SK-N-SH (cell line): Measurements from ENCODE around the gene SIRPB1. TPM values are rescaled to one million over a fixed set of nuclear protein-coding genes. Genes with fewer than 3 reads are reported as not detected.
"Not testable (repeated sequence)": the region's sequence is repeated elsewhere in the genome, so short reads cannot be mapped to it uniquely, and the experiment has no call there.

Experiments used
- CTCF ChIA-PET: fragments of 300-600, 350-600 bp; formaldehyde crosslinking; extraction: SDS; loops from one replicate; lab custom pipeline; 2021; lab: Yijun Ruan, JAX
- POLR2A ChIA-PET: fragments of 350-600 bp; sonication (Branson Sonifier 250); formaldehyde crosslinking; extraction: SDS; loops from one replicate; lab custom pipeline; 2020; ENCODE audit warnings: antibody characterized with exemption, inconsistent platforms; lab: Yijun Ruan, JAX
- DNase-seq: peaks from one replicate; pipeline ENCODE4 v3.0.0; 2012
- H2AFZ ChIP-seq: fragments of 200-600 bp; sonication (generic); 2 replicates; pipeline ENCODE4 v1.8.1; 2016; ENCODE audit warnings: antibody characterized with exemption, mild to moderate bottlenecking, low read depth
- H3F3A ChIP-seq: fragments of 200-600 bp; sonication (generic); replicated peaks from 2 replicates; pipeline ENCODE3; 2016; ENCODE audit warnings: antibody characterized with exemption, mild to moderate bottlenecking; ENCODE audit not compliant: insufficient read depth
- H3K27ac ChIP-seq, 2 experiments: fragments of 200-500 bp in 1 of 2; fragments of 200-600 bp in 1 of 2; sonication (Bioruptor generic) in 1 of 2; sonication (generic), shearing (Covaris generic) in 1 of 2; 2 replicates each; pipeline versions ENCODE4 v1.5.1 to v1.6.1; 2014 to 2016; ENCODE audit warnings: low read depth in 2 of 2, inconsistent platforms in 1 of 2, low read length in 1 of 2, mild to moderate bottlenecking in 1 of 2, mixed read lengths in 1 of 2
- H3K27me3 ChIP-seq: fragments of 200-600 bp; sonication (generic), shearing (Covaris generic); 2 replicates; pipeline ENCODE4 v1.6.1; 2016; ENCODE audit warnings: mixed run types; ENCODE audit not compliant: insufficient read depth
- H3K36me3 ChIP-seq, 2 experiments: fragments of 200-500 bp in 1 of 2; fragments of 200-600 bp in 1 of 2; sonication (Bioruptor generic) in 1 of 2; sonication (generic) in 1 of 2; replicated peaks in 1 of 2; 2 replicates each; pipeline versions ENCODE3 to v1.5.1; 2014 to 2016; ENCODE audit warnings: low read length in 1 of 2, mild to moderate bottlenecking in 1 of 2; ENCODE audit not compliant: insufficient read depth in 2 of 2, control insufficient read depth in 1 of 2
- H3K4me1 ChIP-seq, 2 experiments: fragments of 200-500 bp in 1 of 2; fragments of 200-600 bp in 1 of 2; sonication (Bioruptor generic) in 1 of 2; sonication (generic), shearing (Covaris generic) in 1 of 2; 2 replicates each; pipeline versions ENCODE4 v1.5.1 to v1.6.1; 2014 to 2016; ENCODE audit warnings: low read depth in 1 of 2, low read length in 1 of 2, mixed run types in 1 of 2; ENCODE audit not compliant: insufficient read depth in 2 of 2, control insufficient read depth in 1 of 2
- H3K4me2 ChIP-seq: fragments of 200-600 bp; sonication (generic), shearing (Covaris generic); 2 replicates; pipeline ENCODE4 v1.6.1; 2017; ENCODE audit warnings: mixed run types
- H3K4me3 ChIP-seq, 2 experiments: fragments of 200-500 bp in 1 of 2; fragments of 200-600 bp in 1 of 2; sonication (Bioruptor generic) in 1 of 2; sonication (generic), shearing (Covaris generic) in 1 of 2; 2 replicates each; pipeline versions ENCODE4 v1.5.1 to v1.8.1; 2014 to 2016; ENCODE audit warnings: low read depth in 2 of 2, inconsistent platforms in 1 of 2, low read length in 1 of 2, mild to moderate bottlenecking in 1 of 2, mixed read lengths in 1 of 2, moderate library complexity in 1 of 2
- H3K79me2 ChIP-seq: fragments of 200-600 bp; sonication (generic); 2 replicates; pipeline ENCODE4 v1.8.1; 2017; ENCODE audit warnings: mild to moderate bottlenecking; ENCODE audit not compliant: insufficient read depth
- H3K9ac ChIP-seq: fragments of 200-600 bp; sonication (generic); 2 replicates; pipeline ENCODE4 v1.6.1; 2017; ENCODE audit warnings: mixed run types
- H3K9me2 ChIP-seq: fragments of 200-600 bp; sonication (generic); 2 replicates; pipeline ENCODE4 v1.6.1; 2017; ENCODE audit warnings: mixed run types
- H3K9me3 ChIP-seq: fragments of 200-600 bp; sonication (generic); 2 replicates; pipeline ENCODE4 v1.6.1; 2017; ENCODE audit warnings: mixed run types, mild to moderate bottlenecking, moderate library complexity
- H4K20me1 ChIP-seq: fragments of 200-600 bp; sonication (generic); 2 replicates; pipeline ENCODE4 v1.6.1; 2017; ENCODE audit warnings: mild to moderate bottlenecking, mixed run types; ENCODE audit not compliant: insufficient read depth
- WGBS: methylation state at CpG from one replicate; pipeline ENCODE4 v1.1.6; 2017; ENCODE audit warnings: low lambda C conversion rate; 5-methylcytosine and 5-hydroxymethylcytosine counted together
- polyA plus RNA-seq, 3 experiments: library from polyadenylated mRNA; depleted of rRNA; stranded (reverse); fragments of >200 nt; gene quantifications; 2 replicates each; pipeline ENCODE4 v1.2.3, GENCODE V29; 2012
- TF ChIP-seq, protein P1 (sequence below): IDR thresholded peaks from 2 replicates; pipeline ENCODE4 v1.6.1; 2012; ENCODE audit warnings: mild to moderate bottlenecking, low read depth, low read length, moderate library complexity
- TF ChIP-seq, protein P2 (sequence below): IDR thresholded peaks from 2 replicates; pipeline ENCODE4 v1.4.0; 2012; ENCODE audit warnings: low read depth, borderline replicate concordance
- TF ChIP-seq, protein P3 (sequence below): fragments of 150-350 bp; IDR thresholded peaks from 2 replicates; pipeline ENCODE4 v1.6.1; 2016; ENCODE audit warnings: mild to moderate bottlenecking, low read depth, low read length
- TF ChIP-seq, protein P4 (sequence below): fragments of 200-600 bp; sonication (generic); IDR thresholded peaks from 2 replicates; pipeline ENCODE4 v1.6.1; 2017; ENCODE audit warnings: antibody characterized with exemption, mild to moderate bottlenecking, moderate library complexity

Gene SIRPB1
- polyA plus RNA-seq, 1 of the 3 experiments (the other 2 are of a cell fraction), result 0.53 TPM

- TF ChIP-seq, protein P1, sequence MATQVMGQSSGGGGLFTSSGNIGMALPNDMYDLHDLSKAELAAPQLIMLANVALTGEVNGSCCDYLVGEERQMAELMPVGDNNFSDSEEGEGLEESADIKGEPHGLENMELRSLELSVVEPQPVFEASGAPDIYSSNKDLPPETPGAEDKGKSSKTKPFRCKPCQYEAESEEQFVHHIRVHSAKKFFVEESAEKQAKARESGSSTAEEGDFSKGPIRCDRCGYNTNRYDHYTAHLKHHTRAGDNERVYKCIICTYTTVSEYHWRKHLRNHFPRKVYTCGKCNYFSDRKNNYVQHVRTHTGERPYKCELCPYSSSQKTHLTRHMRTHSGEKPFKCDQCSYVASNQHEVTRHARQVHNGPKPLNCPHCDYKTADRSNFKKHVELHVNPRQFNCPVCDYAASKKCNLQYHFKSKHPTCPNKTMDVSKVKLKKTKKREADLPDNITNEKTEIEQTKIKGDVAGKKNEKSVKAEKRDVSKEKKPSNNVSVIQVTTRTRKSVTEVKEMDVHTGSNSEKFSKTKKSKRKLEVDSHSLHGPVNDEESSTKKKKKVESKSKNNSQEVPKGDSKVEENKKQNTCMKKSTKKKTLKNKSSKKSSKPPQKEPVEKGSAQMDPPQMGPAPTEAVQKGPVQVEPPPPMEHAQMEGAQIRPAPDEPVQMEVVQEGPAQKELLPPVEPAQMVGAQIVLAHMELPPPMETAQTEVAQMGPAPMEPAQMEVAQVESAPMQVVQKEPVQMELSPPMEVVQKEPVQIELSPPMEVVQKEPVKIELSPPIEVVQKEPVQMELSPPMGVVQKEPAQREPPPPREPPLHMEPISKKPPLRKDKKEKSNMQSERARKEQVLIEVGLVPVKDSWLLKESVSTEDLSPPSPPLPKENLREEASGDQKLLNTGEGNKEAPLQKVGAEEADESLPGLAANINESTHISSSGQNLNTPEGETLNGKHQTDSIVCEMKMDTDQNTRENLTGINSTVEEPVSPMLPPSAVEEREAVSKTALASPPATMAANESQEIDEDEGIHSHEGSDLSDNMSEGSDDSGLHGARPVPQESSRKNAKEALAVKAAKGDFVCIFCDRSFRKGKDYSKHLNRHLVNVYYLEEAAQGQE, result no peak
- TF ChIP-seq, protein P2, sequence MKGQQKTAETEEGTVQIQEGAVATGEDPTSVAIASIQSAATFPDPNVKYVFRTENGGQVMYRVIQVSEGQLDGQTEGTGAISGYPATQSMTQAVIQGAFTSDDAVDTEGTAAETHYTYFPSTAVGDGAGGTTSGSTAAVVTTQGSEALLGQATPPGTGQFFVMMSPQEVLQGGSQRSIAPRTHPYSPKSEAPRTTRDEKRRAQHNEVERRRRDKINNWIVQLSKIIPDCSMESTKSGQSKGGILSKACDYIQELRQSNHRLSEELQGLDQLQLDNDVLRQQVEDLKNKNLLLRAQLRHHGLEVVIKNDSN, result no peak
- TF ChIP-seq, protein P3, sequence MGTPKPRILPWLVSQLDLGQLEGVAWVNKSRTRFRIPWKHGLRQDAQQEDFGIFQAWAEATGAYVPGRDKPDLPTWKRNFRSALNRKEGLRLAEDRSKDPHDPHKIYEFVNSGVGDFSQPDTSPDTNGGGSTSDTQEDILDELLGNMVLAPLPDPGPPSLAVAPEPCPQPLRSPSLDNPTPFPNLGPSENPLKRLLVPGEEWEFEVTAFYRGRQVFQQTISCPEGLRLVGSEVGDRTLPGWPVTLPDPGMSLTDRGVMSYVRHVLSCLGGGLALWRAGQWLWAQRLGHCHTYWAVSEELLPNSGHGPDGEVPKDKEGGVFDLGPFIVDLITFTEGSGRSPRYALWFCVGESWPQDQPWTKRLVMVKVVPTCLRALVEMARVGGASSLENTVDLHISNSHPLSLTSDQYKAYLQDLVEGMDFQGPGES, result no peak
- TF ChIP-seq, protein P4, sequence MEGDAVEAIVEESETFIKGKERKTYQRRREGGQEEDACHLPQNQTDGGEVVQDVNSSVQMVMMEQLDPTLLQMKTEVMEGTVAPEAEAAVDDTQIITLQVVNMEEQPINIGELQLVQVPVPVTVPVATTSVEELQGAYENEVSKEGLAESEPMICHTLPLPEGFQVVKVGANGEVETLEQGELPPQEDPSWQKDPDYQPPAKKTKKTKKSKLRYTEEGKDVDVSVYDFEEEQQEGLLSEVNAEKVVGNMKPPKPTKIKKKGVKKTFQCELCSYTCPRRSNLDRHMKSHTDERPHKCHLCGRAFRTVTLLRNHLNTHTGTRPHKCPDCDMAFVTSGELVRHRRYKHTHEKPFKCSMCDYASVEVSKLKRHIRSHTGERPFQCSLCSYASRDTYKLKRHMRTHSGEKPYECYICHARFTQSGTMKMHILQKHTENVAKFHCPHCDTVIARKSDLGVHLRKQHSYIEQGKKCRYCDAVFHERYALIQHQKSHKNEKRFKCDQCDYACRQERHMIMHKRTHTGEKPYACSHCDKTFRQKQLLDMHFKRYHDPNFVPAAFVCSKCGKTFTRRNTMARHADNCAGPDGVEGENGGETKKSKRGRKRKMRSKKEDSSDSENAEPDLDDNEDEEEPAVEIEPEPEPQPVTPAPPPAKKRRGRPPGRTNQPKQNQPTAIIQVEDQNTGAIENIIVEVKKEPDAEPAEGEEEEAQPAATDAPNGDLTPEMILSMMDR, result no peak
- TF ChIP-seq, all 33 proteins: peak for 0
These were observed 24.5 kb upstream of the SIRPB1 start (continued) for GRCh38 chr20:1644101-1644962.

DNA sequence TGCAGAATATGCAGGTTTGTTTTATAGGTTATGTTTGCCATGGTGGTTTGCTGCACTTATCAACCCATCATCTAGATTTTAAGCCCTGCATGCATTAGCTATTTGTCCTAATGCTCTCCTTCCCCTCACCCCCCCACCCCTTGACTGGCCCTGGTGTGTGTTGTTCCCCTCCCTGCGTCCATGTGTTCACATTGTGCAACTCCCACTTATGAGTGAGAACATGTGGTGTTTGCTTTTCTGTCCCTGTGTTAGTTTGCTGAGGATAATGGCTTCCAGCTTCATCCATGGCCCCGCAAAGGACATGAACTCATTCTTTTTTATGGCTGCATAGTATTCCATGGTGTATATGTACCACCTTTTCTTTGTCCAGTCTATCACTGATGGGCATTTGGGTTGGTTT is 18.8 kb upstream of the SIRPB1 start:
- H3F3A ChIP-seq, CTCF ChIA-PET, H2AFZ ChIP-seq, H3K9me3 ChIP-seq, H3K27me3 ChIP-seq, H3K4me2 ChIP-seq, H3K9me2 ChIP-seq, H3K9ac ChIP-seq, H4K20me1 ChIP-seq, DNase-seq, H3K36me3 ChIP-seq, H3K4me3 ChIP-seq, POLR2A ChIA-PET, H3K27ac ChIP-seq, H3K4me1 ChIP-seq, H3K79me2 ChIP-seq: not testable (repeated sequence)
- 38% methylated on average over 2 of the region's 2 CpGs for WGBS
